Measurements from ENCODE around the gene OPCML.

OPCML gene

DNA sequence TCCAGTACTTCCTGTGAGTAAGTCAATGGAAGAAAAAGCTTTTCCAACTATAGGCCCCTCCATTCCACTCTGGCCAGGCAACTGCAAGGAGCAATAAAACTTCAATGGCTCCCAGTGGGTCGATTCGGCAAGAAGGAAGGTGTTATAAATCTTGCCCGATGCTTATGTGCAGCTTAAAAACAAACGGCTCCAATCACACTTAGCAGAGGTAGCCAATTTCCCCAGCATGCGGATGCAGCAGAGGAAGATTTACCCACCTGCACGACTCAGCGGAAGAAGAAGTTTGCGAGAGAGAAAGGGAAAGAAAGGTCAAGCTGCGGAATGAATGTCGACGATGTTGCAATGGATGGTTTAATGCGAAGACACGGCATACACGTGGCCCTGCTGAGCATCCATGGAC is 141.5 kb downstream of the OPCML start:
- no peaks in the 10 kb centered on the region for H3F3A ChIP-seq (ENCODE audit: insufficient read depth, low read length)
- no peaks in the 10 kb centered on the region for H4K20me1 ChIP-seq (ENCODE audit: insufficient read depth, low read length)
- no peaks in the 10 kb centered on the region for H3K79me2 ChIP-seq (ENCODE audit: insufficient read depth, low read length)
- no peaks in the 10 kb centered on the region for H3K9me3 ChIP-seq (ENCODE audit: low read length)
- H3K27me3 ChIP-seq (ENCODE audit: insufficient read depth, low read length): no peaks in the 10 kb centered on the region
- H3K4me1 ChIP-seq (ENCODE audit: insufficient read depth, low read length, severe bottlenecking): no peaks in the 10 kb centered on the region
- H2AFZ ChIP-seq (ENCODE audit: low read length): no peak overlapping the region
- no peak overlapping the region for H3K4me2 ChIP-seq (ENCODE audit: low read length)
- no peak overlapping the region for H3K9ac ChIP-seq (ENCODE audit: low read length)
- no peaks in the 10 kb centered on the region for H3K9me2 ChIP-seq (ENCODE audit: low read depth, low read length)
- TF ChIP-seq EZH2 (IDR thresholded peaks at IDR 0.05; ENCODE audit: borderline replicate concordance, low read length): no peak
- TF ChIP-seq, protein P1, sequence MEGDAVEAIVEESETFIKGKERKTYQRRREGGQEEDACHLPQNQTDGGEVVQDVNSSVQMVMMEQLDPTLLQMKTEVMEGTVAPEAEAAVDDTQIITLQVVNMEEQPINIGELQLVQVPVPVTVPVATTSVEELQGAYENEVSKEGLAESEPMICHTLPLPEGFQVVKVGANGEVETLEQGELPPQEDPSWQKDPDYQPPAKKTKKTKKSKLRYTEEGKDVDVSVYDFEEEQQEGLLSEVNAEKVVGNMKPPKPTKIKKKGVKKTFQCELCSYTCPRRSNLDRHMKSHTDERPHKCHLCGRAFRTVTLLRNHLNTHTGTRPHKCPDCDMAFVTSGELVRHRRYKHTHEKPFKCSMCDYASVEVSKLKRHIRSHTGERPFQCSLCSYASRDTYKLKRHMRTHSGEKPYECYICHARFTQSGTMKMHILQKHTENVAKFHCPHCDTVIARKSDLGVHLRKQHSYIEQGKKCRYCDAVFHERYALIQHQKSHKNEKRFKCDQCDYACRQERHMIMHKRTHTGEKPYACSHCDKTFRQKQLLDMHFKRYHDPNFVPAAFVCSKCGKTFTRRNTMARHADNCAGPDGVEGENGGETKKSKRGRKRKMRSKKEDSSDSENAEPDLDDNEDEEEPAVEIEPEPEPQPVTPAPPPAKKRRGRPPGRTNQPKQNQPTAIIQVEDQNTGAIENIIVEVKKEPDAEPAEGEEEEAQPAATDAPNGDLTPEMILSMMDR (IDR thresholded peaks at IDR 0.05; ENCODE audit: low read length): no peak
- no peaks in the 10 kb centered on the region for H3K36me3 ChIP-seq (ENCODE audit: insufficient read depth, low read length)
- no peak overlapping the region for H3K27ac ChIP-seq (ENCODE audit: low read depth, low read length, poor library complexity, severe bottlenecking)
- no peak overlapping the region for H3K4me3 ChIP-seq (ENCODE audit: low read depth, low read length, poor library complexity, severe bottlenecking)

- H3K4me1 ChIP-seq (ENCODE audit: insufficient read depth, low read length, severe bottlenecking): no peaks in the 10 kb centered on the region
Measured at GRCh38 chr11:133388975-133389568, 143.2 kb downstream of the OPCML start.

GRCh38 chr11:133388260-133388659 is 144.0 kb downstream of the OPCML start:
- no peaks in the 10 kb centered on the region for H3K9me3 ChIP-seq (ENCODE audit: low read length)
- H3K79me2 ChIP-seq (ENCODE audit: insufficient read depth, low read length): no peaks in the 10 kb centered on the region
- no peak overlapping the region for H3K9ac ChIP-seq (ENCODE audit: low read length)
- H3K36me3 ChIP-seq (ENCODE audit: insufficient read depth, low read length): no peaks in the 10 kb centered on the region
- no peaks in the 10 kb centered on the region for H3K9me2 ChIP-seq (ENCODE audit: low read depth, low read length)
- H3K4me1 ChIP-seq (ENCODE audit: insufficient read depth, low read length, severe bottlenecking): no peaks in the 10 kb centered on the region
- H3F3A ChIP-seq (ENCODE audit: insufficient read depth, low read length): no peaks in the 10 kb centered on the region
- no peaks in the 10 kb centered on the region for H4K20me1 ChIP-seq (ENCODE audit: insufficient read depth, low read length)
- H3K27ac ChIP-seq (ENCODE audit: low read depth, low read length, poor library complexity, severe bottlenecking): no peak overlapping the region
- no peak overlapping the region for H3K4me3 ChIP-seq (ENCODE audit: low read depth, low read length, poor library complexity, severe bottlenecking)
- no peak overlapping the region for H2AFZ ChIP-seq (ENCODE audit: low read length)
- no peaks in the 10 kb centered on the region for H3K27me3 ChIP-seq (ENCODE audit: insufficient read depth, low read length)
- H3K4me2 ChIP-seq (ENCODE audit: low read length): no peak overlapping the region
- TF ChIP-seq, protein P1 (IDR thresholded peaks at IDR 0.05; ENCODE audit: low read length): no peak
- TF ChIP-seq EZH2 (IDR thresholded peaks at IDR 0.05; ENCODE audit: borderline replicate concordance, low read length): no peak

More at GRCh38 chr11:133388975-133389568, 143.2 kb downstream of the OPCML start:
- TF ChIP-seq, protein P1 (IDR thresholded peaks at IDR 0.05; ENCODE audit: low read length): no peak
- TF ChIP-seq EZH2 (IDR thresholded peaks at IDR 0.05; ENCODE audit: borderline replicate concordance, low read length): no peak
- no peaks in the 10 kb centered on the region for H3K9me2 ChIP-seq (ENCODE audit: low read depth, low read length)
- H2AFZ ChIP-seq (ENCODE audit: low read length): no peak overlapping the region
- no peak overlapping the region for H3K27ac ChIP-seq (ENCODE audit: low read depth, low read length, poor library complexity, severe bottlenecking)
- H3K9me3 ChIP-seq (ENCODE audit: low read length): no peaks in the 10 kb centered on the region
- H4K20me1 ChIP-seq (ENCODE audit: insufficient read depth, low read length): no peaks in the 10 kb centered on the region
- H3K79me2 ChIP-seq (ENCODE audit: insufficient read depth, low read length): no peaks in the 10 kb centered on the region
- H3K9ac ChIP-seq (ENCODE audit: low read length): no peak overlapping the region
- no peaks in the 10 kb centered on the region for H3K27me3 ChIP-seq (ENCODE audit: insufficient read depth, low read length)
- H3K4me3 ChIP-seq (ENCODE audit: low read depth, low read length, poor library complexity, severe bottlenecking): no peak overlapping the region
- H3F3A ChIP-seq (ENCODE audit: insufficient read depth, low read length): no peaks in the 10 kb centered on the region
- no peak overlapping the region for H3K4me2 ChIP-seq (ENCODE audit: low read length)
- H3K36me3 ChIP-seq (ENCODE audit: insufficient read depth, low read length): no peaks in the 10 kb centered on the region

Data from OCI-LY1 (cell line).